Astrocyte of the spinal cord (primary cell): Measurements from ENCODE around the gene GAN.

Experiments used
- DNase-seq: peaks from one replicate; pipeline ENCODE4 v3.0.0; 2011; ENCODE audit warnings: low read depth, low spot score
- H3K4me3 ChIP-seq: 2 replicates; pipeline ENCODE4 v1.5.1; 2011; ENCODE audit warnings: low read depth, mild to moderate bottlenecking, low read length, moderate library complexity
- in situ Hi-C: cut with HindIII; loops from 2 replicates; pipeline ENCODE4 v1.10.0; 2017; ENCODE audit warnings: low sequenced_read_pairs
- TF ChIP-seq, protein P1 (sequence below): IDR thresholded peaks from 2 replicates; pipeline ENCODE4 v1.5.1; 2012; ENCODE audit warnings: low read depth, mild to moderate bottlenecking, low read length, inconsistent platforms

The GAN gene

DNA sequence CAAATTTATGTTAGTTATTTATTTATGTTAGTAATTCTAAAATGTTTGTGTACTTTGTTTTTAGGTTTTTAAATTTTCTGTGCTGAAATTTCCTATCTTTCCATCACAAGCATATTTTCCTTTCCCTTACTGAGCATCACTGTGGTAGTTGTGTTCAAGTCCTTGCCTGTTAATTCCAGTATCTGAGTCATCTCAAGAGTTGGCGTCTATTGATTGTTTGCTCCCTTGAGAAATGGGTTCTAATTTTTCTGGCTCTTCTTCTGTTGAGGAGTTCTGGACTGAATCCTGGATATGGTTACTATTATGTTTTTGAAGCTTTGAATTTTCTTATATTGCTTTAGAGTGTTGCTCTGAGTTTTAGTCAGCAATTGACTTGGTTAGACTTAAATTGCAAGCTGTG lies 56.3 kb downstream of the GAN start:
- in situ Hi-C loops = no loop called here
- no peak for DNase-seq
- TF ChIP-seq, protein P1, sequence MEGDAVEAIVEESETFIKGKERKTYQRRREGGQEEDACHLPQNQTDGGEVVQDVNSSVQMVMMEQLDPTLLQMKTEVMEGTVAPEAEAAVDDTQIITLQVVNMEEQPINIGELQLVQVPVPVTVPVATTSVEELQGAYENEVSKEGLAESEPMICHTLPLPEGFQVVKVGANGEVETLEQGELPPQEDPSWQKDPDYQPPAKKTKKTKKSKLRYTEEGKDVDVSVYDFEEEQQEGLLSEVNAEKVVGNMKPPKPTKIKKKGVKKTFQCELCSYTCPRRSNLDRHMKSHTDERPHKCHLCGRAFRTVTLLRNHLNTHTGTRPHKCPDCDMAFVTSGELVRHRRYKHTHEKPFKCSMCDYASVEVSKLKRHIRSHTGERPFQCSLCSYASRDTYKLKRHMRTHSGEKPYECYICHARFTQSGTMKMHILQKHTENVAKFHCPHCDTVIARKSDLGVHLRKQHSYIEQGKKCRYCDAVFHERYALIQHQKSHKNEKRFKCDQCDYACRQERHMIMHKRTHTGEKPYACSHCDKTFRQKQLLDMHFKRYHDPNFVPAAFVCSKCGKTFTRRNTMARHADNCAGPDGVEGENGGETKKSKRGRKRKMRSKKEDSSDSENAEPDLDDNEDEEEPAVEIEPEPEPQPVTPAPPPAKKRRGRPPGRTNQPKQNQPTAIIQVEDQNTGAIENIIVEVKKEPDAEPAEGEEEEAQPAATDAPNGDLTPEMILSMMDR = no peak
- H3K4me3 ChIP-seq = no peak overlapping the region

DNA sequence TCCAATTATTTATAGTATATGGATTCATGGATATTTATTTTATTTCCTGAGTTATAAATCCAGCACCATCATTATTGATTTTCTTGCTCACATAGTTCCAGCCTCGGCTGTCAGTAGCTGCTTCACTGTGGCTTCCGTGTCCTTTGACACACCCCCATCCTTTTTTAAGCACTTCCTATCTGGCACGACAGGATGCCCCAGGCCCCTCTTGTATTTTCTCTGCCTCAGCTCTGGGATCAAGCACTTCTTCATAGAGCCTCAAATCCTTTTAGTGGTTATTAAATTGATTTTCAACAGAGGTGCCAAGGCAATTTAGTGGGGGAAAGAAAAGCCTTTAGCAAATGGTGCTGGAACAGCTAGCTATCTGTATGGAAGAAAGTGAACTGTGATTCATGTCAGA lies 59.8 kb downstream of the GAN start:
- H3K4me3 ChIP-seq = no peak overlapping the region
- no peak for DNase-seq
- in situ Hi-C loops = no loop called here
- TF ChIP-seq, protein P1 = no peak

DNA sequence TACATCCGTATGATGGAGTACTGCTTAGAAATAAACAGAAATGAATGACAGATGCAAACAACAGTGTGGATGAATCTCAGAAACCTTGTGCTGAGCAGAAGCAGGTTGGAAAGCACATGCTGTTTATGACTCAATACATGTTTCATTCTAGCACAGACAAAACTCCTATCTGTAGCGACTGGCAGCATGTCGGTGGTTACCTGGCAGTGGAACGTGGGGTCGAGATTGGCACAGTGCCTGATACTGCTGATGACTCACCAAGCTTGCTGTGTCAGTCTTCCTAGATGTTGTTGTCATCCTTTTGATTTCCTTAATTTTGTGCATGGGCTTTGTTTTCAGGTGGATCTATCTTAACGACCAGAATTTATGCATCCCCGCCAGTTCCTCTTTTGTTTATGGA lies 62.1 kb downstream of the GAN start:
- no peak for DNase-seq
- TF ChIP-seq, protein P1 = no peak

DNA sequence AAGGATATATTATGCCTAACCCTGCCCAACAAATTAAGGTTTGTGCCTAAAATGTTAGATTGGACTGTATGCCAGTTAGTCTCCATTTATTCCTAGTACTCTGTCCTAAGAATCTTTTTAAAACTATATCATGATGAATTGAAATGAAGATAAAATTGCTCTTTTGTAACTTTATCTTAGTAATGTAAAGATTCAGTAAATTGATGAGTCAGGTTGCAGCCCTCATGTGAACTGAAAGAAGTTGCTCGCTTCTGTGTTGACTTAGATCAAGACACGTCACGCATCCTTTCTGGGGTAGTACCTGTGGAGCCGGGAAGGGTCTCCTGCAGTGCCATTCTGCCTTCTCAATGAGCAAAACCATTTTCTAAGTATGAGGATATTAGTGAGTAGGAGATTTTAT lies 63.3 kb downstream of the GAN start:
- no peak for DNase-seq
- no peak overlapping the region for H3K4me3 ChIP-seq
- in situ Hi-C loops = no loop called here
- TF ChIP-seq, protein P1 = no peak

More for the DNA sequence above, 62.1 kb downstream of the GAN start:
- H3K4me3 ChIP-seq = no peak overlapping the region
- in situ Hi-C loops = no loop called here

DNA sequence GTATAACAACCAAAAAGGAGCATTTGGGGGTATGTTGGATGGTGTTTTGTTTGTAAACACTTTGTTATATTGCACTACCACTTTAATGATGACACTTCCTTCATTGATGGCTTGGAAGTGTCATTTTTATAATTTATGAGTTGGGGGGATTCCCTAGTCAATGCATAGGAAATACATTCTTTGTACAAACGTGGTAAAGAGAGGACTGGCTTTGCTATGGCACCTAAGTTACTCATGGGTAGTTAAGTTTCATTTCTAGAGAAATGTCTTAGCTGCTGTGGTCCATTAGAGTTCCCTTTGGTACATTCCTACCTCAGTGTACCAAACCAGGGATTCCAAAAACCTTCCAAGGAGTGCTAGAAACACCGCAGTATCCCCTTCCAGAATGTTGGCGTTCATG lies 66.2 kb downstream of the GAN start:
- in situ Hi-C loops = no loop called here

DNA sequence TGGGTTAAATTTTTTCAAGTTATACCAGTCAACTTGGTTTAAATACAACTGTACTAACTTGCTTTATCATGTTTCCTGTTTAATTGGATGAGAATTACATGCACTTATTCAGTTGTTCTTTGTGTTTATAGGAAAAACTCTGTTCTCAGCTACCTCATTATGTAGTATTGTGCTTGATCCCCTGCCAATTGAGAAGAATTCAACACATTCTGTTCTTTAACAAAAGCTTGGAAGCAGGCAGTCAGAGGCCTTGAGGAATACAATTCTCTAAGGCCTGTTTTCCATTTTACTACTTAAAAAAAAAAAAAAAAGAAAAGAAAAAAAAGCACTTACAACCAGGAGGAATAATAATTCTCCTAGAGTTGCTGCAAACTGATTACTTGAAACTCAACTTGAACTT lies 69.2 kb downstream of the GAN start:
- TF ChIP-seq, protein P1 = no peak
- H3K4me3 ChIP-seq = no peak overlapping the region
- in situ Hi-C loops = no loop called here
- DNase-seq = peak; percentile 71

More for the DNA sequence above, 66.2 kb downstream of the GAN start:
- DNase-seq = no peak
- TF ChIP-seq, protein P1 = no peak
- no peak overlapping the region for H3K4me3 ChIP-seq
